SH-SY5Y (cell line): ENCODE measurements around the gene ZNF664.

Source experiments
- GATA2 ChIP-seq: IDR thresholded peaks from 2 replicates; pipeline ENCODE4 v1.6.1; 2011; ENCODE audit warnings: mild to moderate bottlenecking, low read depth, low read length
- GATA3 ChIP-seq: IDR thresholded peaks from 2 replicates; pipeline ENCODE4 v1.6.1; 2011; ENCODE audit warnings: low read depth, mild to moderate bottlenecking, low read length, moderate library complexity

GRCh38 chr12:123935956-123936355 is 37.1 kb upstream of the ZNF664 start:
- no peak for TF ChIP-seq GATA2
- no peak for TF ChIP-seq GATA3
